Erythroblast (primary cell): Measurements from ENCODE around the gene ATP1A3.

Experiments
- GATA1 ChIP-seq: IDR thresholded peaks from 2 replicates; pipeline ENCODE4 v1.6.1; 2011; ENCODE audit warnings: low read depth, mild to moderate bottlenecking, control low read depth, low read length, moderate library complexity
- POLR2A ChIP-seq: IDR thresholded peaks from 2 replicates; pipeline ENCODE4 v1.6.1; 2011; ENCODE audit warnings: mild to moderate bottlenecking, low read length

- TF ChIP-seq POLR2A = no peak
- TF ChIP-seq GATA1 = no peak
Measured at GRCh38 chr19:41926763-41927496, 67.1 kb downstream of the ATP1A3 start.
